ENCODE results near the gene DNAJC7. TPM values are rescaled to one million over a fixed set of nuclear protein-coding genes. Genes with fewer than 3 reads are reported as not detected.

The DNAJC7 gene
- total RNA-seq, 2 donors from 2014 or later: 57.8 to 60.4 TPM

- Histone ChIP-seq H3K9me3 (no peaks in the 10 kb centered on the region), H3K27me3 (replicated peaks; ENCODE audit: insufficient read depth) (no peaks in the 10 kb centered on the region), H3K36me3 (no peaks in the 10 kb centered on the region), H3K4me1 (replicated peaks) (no peaks in the 10 kb centered on the region), H3K27ac (peak within 1 kb of the TSS; percentile 69 to 74), H3K4me3 (peak within 1 kb of the TSS; percentile 34 to 36)
- intact Hi-C loops (cut with DNase I): no loop called here
- WGBS: 2% methylated on average over 43 of the region's 43 CpGs
- peak; percentile 81 for TF ChIP-seq POLR2A (IDR thresholded peaks at IDR 0.05)
- peak; percentile 98 for TF ChIP-seq POLR2AphosphoS5 (IDR thresholded peaks at IDR 0.05)
- TF ChIP-seq CTCF (IDR thresholded peaks at IDR 0.05): peak in 3 of 4 experiments; percentile 31 to 70 (median 69)
- DNase-seq (ENCODE audit: low spot score): peak; percentile 95
Measured at GRCh38 chr17:41930009-41930832, 87.0 kb downstream of the DNAJC7 start, which contains the start of gene ODAD4. Gene ODAD4, plus strand, starts transcription at chr17:41930617. Its CDS starts 107 bp downstream, at chr17:41930724.

- Histone ChIP-seq H3K27ac (no peak overlapping the region), H3K36me3 (no peaks in the 10 kb centered on the region), H3K4me1 (replicated peaks) (no peaks in the 10 kb centered on the region), H3K4me3 (no peak overlapping the region), H3K9me3 (no peaks in the 10 kb centered on the region), H3K27me3 (replicated peaks; ENCODE audit: insufficient read depth) (no peaks in the 10 kb centered on the region)
- DNase-seq (ENCODE audit: low spot score): no peak
- intact Hi-C loops (cut with DNase I): no loop called here
- 74% methylated on average over 6 of the region's 6 CpGs for WGBS
- no peak for TF ChIP-seq POLR2A (IDR thresholded peaks at IDR 0.05)
- TF ChIP-seq POLR2AphosphoS5 (IDR thresholded peaks at IDR 0.05): no peak
Measured at GRCh38 chr17:41928693-41929251, 88.5 kb downstream of the DNAJC7 start.

Other genes with a start within 250 kb of the DNAJC7 start
- 100 to 1,000 TPM; 146 to 266 TPM for gene JUP, start 230.7 kb downstream of the DNAJC7 start, total RNA-seq
- 10 to 100 TPM; 15.8 to 19.6 TPM for gene P3H4, start 205.5 kb downstream of the DNAJC7 start, total RNA-seq
- 10 to 100 TPM; 24.5 to 50.2 TPM for gene FKBP10, start 204.4 kb downstream of the DNAJC7 start, total RNA-seq
- gene NT5C3B, start 181.2 kb downstream of the DNAJC7 start, total RNA-seq: 10 to 100 TPM; 53.9 to 67.2 TPM
- 1 to 10 TPM in 1 of 2 donors, under 1 TPM in 1; 0.14 to 6.5 TPM for gene KLHL10, start 179.6 kb downstream of the DNAJC7 start, total RNA-seq
- 10 to 100 TPM; 24.2 to 45.0 TPM for gene KLHL11, start 152.0 kb downstream of the DNAJC7 start, total RNA-seq
- 100 to 1,000 TPM; 114 to 203 TPM for gene ACLY, start 98.5 kb downstream of the DNAJC7 start, total RNA-seq
- gene ODAD4, start 86.8 kb downstream of the DNAJC7 start, total RNA-seq: 1 to 10 TPM in 1 of 2 donors, under 1 TPM in 1; 0.55 to 4.3 TPM
- 100 to 1,000 TPM in 1 of 2 donors, 10 to 100 TPM in 1; 85.8 to 117 TPM for gene CNP, start 50.6 kb downstream of the DNAJC7 start, total RNA-seq
- 10 to 100 TPM; 38.8 to 98.8 TPM for gene NKIRAS2, start 2.7 kb upstream of the DNAJC7 start, total RNA-seq
- 1 to 10 TPM; 4.2 to 4.8 TPM for gene C17orf113, start 33.2 kb upstream of the DNAJC7 start, total RNA-seq
- 10 to 100 TPM in 1 of 2 donors, 1 to 10 TPM in 1; 2.3 to 11.8 TPM for gene ZNF385C, start 81.0 kb upstream of the DNAJC7 start, total RNA-seq
- 10 to 100 TPM; 26.7 to 38.6 TPM for gene DHX58, start 95.3 kb upstream of the DNAJC7 start, total RNA-seq
- gene KAT2A, start 103.9 kb upstream of the DNAJC7 start, total RNA-seq: 10 to 100 TPM; 32.9 to 90.1 TPM
- gene HSPB9, start 105.4 kb upstream of the DNAJC7 start, total RNA-seq: 1 to 10 TPM in 1 of 2 donors, under 1 TPM in 1; 0.18 to 1.2 TPM
- gene RAB5C, start 137.6 kb upstream of the DNAJC7 start, total RNA-seq: 100 to 1,000 TPM; 124 to 146 TPM
- gene KCNH4, start 163.7 kb upstream of the DNAJC7 start, total RNA-seq: under 1 TPM in 1 of 2 donors, not detected in 1; 0.51 TPM
- gene HCRT, start 168.0 kb upstream of the DNAJC7 start, total RNA-seq: not detected
- gene GHDC, start 177.1 kb upstream of the DNAJC7 start, total RNA-seq: 100 to 1,000 TPM in 1 of 2 donors, 10 to 100 TPM in 1; 45.3 to 106 TPM